Measurements from ENCODE around the gene HSPB6. TPM values are rescaled to one million over a fixed set of nuclear protein-coding genes. Genes with fewer than 3 reads are reported as not detected.

Gene HSPB6
- total and polyA plus RNA-seq, 2 donors from 2014 or later: 53.1 to 64.3 TPM

DNA sequence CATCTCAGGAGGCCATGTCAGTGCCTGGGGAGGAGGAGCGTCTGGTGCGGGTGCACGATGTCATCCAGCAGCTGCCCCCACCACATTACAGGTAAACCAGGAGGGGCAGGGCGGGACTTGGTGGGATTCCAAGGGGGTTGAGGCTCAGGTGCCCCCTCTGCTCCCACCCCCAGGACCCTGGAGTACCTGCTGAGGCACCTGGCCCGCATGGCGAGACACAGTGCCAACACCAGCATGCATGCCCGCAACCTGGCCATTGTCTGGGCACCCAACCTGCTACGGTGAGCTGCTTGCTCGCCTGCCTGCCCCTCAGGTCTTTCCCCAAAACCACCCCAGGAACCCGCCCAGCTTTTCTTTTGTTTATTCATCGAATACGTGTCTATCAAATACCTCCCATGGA, 25.8 kb upstream of the HSPB6 start:
- Histone ChIP-seq H3K36me3 (ENCODE audit: control insufficient read depth in 2 of 3, insufficient read depth in 3 of 3, low read length in 3 of 3) (no peaks in the 10 kb centered on the region), H3K4me3 (ENCODE audit: low read length in 3 of 3) (no peak overlapping the region), H3K9me3 (ENCODE audit: control insufficient read depth in 2 of 3, insufficient read depth in 1 of 3, low read length in 3 of 3) (no peaks in the 10 kb centered on the region), H3K27ac (ENCODE audit: low read depth in 2 of 2, low read length in 2 of 2) (no peak overlapping the region), H3K9ac (ENCODE audit: low read length in 3 of 3) (no peak overlapping the region), H3K27me3 (ENCODE audit: control insufficient read depth, insufficient read depth, low read length) (no peaks in the 10 kb centered on the region), H3K4me1 (ENCODE audit: control insufficient read depth in 2 of 3, insufficient read depth in 2 of 3, low read depth in 1 of 3, low read length in 3 of 3) (no peaks in the 10 kb centered on the region)
- TF ChIP-seq CTCF (IDR thresholded peaks at IDR 0.05; ENCODE audit: borderline replicate concordance, extremely low read depth, insufficient read depth): no peak
- DNase-seq (no peak), FAIRE-seq (no peak)
- intact Hi-C loops (cut with DNase I): no loop called here

DNA sequence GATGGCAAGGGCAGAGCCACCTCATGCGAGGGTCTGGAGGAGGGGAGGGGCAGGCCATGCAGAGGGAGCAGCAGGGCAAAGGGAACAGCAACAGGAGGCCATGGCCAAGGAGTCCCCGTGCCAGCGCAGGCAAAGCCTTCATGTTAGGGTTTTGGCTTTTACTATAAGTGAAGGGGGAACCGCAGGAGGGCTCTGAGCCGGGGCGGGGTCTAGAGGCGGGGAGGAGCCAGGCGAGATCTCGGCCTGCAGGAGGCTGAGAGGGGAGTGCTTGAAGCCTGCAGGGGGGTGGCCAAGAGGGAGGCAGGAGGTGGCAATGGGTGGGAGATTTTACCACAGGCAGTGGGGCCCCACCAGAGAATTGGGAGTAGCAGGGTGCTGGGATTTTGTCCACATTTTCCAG, 24.8 kb upstream of the HSPB6 start:
- Histone ChIP-seq H3K4me3 (ENCODE audit: low read length in 3 of 3) (no peak overlapping the region), H3K27me3 (ENCODE audit: control insufficient read depth, insufficient read depth, low read length) (no peaks in the 10 kb centered on the region), H3K9me3 (ENCODE audit: control insufficient read depth in 2 of 3, insufficient read depth in 1 of 3, low read length in 3 of 3) (no peaks in the 10 kb centered on the region), H3K9ac (ENCODE audit: low read length in 3 of 3) (no peak overlapping the region), H3K27ac (ENCODE audit: low read depth in 2 of 2, low read length in 2 of 2) (no peak overlapping the region), H3K4me1 (ENCODE audit: control insufficient read depth in 2 of 3, insufficient read depth in 2 of 3, low read depth in 1 of 3, low read length in 3 of 3) (no peaks in the 10 kb centered on the region), H3K36me3 (ENCODE audit: control insufficient read depth in 2 of 3, insufficient read depth in 3 of 3, low read length in 3 of 3) (no peaks in the 10 kb centered on the region)
- DNase-seq (no peak), FAIRE-seq (no peak)
- no peak for TF ChIP-seq CTCF (IDR thresholded peaks at IDR 0.05; ENCODE audit: borderline replicate concordance, extremely low read depth, insufficient read depth)
- intact Hi-C loops (cut with DNase I): no loop called here

DNA sequence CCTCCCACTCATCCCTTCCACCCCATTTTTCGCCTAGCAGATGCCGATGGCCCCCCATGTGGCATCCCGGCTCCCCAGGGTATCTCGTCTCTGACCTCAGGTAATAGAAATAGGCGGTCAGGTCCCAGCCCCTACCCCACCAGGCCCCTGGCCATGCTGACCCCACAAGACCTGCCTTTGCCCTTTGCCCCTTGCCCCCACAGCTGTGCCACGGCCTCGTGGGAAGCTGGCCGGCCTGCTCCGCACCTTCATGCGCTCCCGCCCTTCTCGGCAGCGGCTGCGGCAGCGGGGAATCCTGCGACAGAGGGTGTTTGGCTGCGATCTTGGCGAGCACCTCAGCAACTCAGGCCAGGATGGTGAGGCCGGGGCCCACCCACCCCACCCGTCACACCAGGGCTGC, 23.9 kb upstream of the HSPB6 start:
- H3K4me3 ChIP-seq (ENCODE audit: low read length in 3 of 3): no peak overlapping the region
- H3K9ac ChIP-seq (ENCODE audit: low read length in 3 of 3): no peak overlapping the region
- H3K9me3 ChIP-seq (ENCODE audit: control insufficient read depth in 2 of 3, insufficient read depth in 1 of 3, low read length in 3 of 3): no peaks in the 10 kb centered on the region
- H3K27ac ChIP-seq (ENCODE audit: low read depth in 2 of 2, low read length in 2 of 2): no peak overlapping the region
- intact Hi-C loops (cut with DNase I): no loop called here
- TF ChIP-seq CTCF (IDR thresholded peaks at IDR 0.05; ENCODE audit: borderline replicate concordance, extremely low read depth, insufficient read depth): no peak
- H3K27me3 ChIP-seq (ENCODE audit: control insufficient read depth, insufficient read depth, low read length): no peaks in the 10 kb centered on the region
- no peak for DNase-seq
- peaks cover 0 to 3% (median 0%) of the 10 kb centered on the region in 3 donors for H3K4me1 ChIP-seq (ENCODE audit: control insufficient read depth in 2 of 3, insufficient read depth in 2 of 3, low read depth in 1 of 3, low read length in 3 of 3)
- FAIRE-seq: no peak
- H3K36me3 ChIP-seq (ENCODE audit: control insufficient read depth in 2 of 3, insufficient read depth in 3 of 3, low read length in 3 of 3): no peaks in the 10 kb centered on the region

GRCh38 chr19:35780058-35780457, 23.2 kb upstream of the HSPB6 start:
- intact Hi-C loops (cut with DNase I): no loop called here
- Histone ChIP-seq H3K36me3 (ENCODE audit: control insufficient read depth in 2 of 3, insufficient read depth in 3 of 3, low read length in 3 of 3) (no peaks in the 10 kb centered on the region), H3K4me1 (ENCODE audit: control insufficient read depth in 2 of 3, insufficient read depth in 2 of 3, low read depth in 1 of 3, low read length in 3 of 3) (peaks cover 0 to 3% (median 0%) of the 10 kb centered on the region in 3 donors), H3K9ac (ENCODE audit: low read length in 3 of 3) (no peak overlapping the region), H3K27me3 (ENCODE audit: control insufficient read depth, insufficient read depth, low read length) (no peaks in the 10 kb centered on the region), H3K27ac (ENCODE audit: low read depth in 2 of 2, low read length in 2 of 2) (no peak overlapping the region), H3K4me3 (ENCODE audit: low read length in 3 of 3) (no peak overlapping the region), H3K9me3 (ENCODE audit: control insufficient read depth in 2 of 3, insufficient read depth in 1 of 3, low read length in 3 of 3) (no peaks in the 10 kb centered on the region)
- FAIRE-seq (no peak), DNase-seq (no peak)
- TF ChIP-seq CTCF (IDR thresholded peaks at IDR 0.05; ENCODE audit: borderline replicate concordance, extremely low read depth, insufficient read depth): no peak

All from kidney (tissue), 14 donors.